Neutrophil (primary cell): ENCODE results near the gene SLC32A1.

Experiments
- H3K27ac ChIP-seq: fragments of 200-600 bp; sonication (generic); 2 replicates; pipeline ENCODE4 v1.5.1; 2016; ENCODE audit warnings: mild to moderate bottlenecking, moderate library complexity
- H3K27me3 ChIP-seq: fragments of 200-600 bp; sonication (generic); 2 replicates; pipeline ENCODE4 v1.6.0; 2016; ENCODE audit warnings: mild to moderate bottlenecking
- H3K36me3 ChIP-seq: fragments of 200-600 bp; sonication (generic); 2 replicates; pipeline ENCODE4 v1.5.1; 2017
- H3K4me1 ChIP-seq, 2 experiments: fragments of 200-600 bp in 1 of 2; sonication (generic) in 1 of 2; 1 replicate in 1 of 2; 2 replicates in 1 of 2; pipeline versions ENCODE4 v1.5.1 to v1.6.1; 2013 to 2016; ENCODE audit warnings: low read depth in 1 of 2, low read length in 1 of 2, mild to moderate bottlenecking in 1 of 2, moderate library complexity in 1 of 2; ENCODE audit not compliant: control insufficient read depth in 1 of 2, insufficient read depth in 1 of 2
- H3K4me3 ChIP-seq, 2 experiments: fragments of 200-600 bp in 1 of 2; sonication (generic) in 1 of 2; 1 replicate in 1 of 2; 2 replicates in 1 of 2; pipeline ENCODE4 v1.5.1; 2013 to 2016; ENCODE audit warnings: low read depth in 1 of 2, low read length in 1 of 2, mild to moderate bottlenecking in 1 of 2, moderate library complexity in 1 of 2
- H3K9me3 ChIP-seq: fragments of 200-600 bp; sonication (generic); 2 replicates; pipeline ENCODE4 v1.5.1; 2016
- CTCF ChIP-seq: fragments of 200-600 bp; sonication (generic); IDR thresholded peaks from 2 replicates; pipeline ENCODE4 v1.5.1; 2016; ENCODE audit warnings: antibody characterized with exemption

The SLC32A1 gene

GRCh38 chr20:38726804-38727606, 2.7 kb downstream of the SLC32A1 start:
- TF ChIP-seq CTCF = no peak
- Histone ChIP-seq H3K4me1 (peaks cover 6 to 17% of the 10 kb centered on the region in 2 experiments), H3K27me3 (peaks cover 100% of the 10 kb centered on the region), H3K4me3 (no peak overlapping the region), H3K36me3 (no peaks in the 10 kb centered on the region), H3K9me3 (no peaks in the 10 kb centered on the region), H3K27ac (no peak overlapping the region)

- Histone ChIP-seq H3K4me1 (peaks cover 6 to 17% of the 10 kb centered on the region in 2 experiments), H3K27me3 (peaks cover 100% of the 10 kb centered on the region), H3K36me3 (no peaks in the 10 kb centered on the region), H3K4me3 (no peak overlapping the region), H3K9me3 (no peaks in the 10 kb centered on the region), H3K27ac (no peak overlapping the region)
- TF ChIP-seq CTCF = no peak
Measured at GRCh38 chr20:38727607-38728190, 3.4 kb downstream of the SLC32A1 start.

DNA sequence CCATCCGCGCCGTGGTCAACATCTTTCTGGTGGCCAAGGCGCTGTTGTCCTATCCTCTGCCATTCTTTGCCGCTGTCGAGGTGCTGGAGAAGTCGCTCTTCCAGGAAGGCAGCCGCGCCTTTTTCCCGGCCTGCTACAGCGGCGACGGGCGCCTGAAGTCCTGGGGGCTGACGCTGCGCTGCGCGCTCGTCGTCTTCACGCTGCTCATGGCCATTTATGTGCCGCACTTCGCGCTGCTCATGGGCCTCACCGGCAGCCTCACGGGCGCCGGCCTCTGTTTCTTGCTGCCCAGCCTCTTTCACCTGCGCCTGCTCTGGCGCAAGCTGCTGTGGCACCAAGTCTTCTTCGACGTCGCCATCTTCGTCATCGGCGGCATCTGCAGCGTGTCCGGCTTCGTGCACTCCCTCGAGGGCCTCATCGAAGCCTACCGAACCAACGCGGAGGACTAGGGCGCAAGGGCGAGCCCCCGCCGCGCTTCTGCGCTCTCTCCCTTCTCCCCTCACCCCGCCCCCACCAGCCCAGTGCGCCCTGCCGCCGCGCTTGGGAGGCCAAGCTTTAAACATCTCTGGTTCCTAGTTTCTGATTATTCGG, 4.0 kb downstream of the SLC32A1 start:
- Histone ChIP-seq H3K9me3 (no peaks in the 10 kb centered on the region), H3K4me1 (peaks cover 6 to 17% of the 10 kb centered on the region in 2 experiments), H3K27me3 (peaks cover 100% of the 10 kb centered on the region), H3K4me3 (no peak overlapping the region), H3K27ac (no peak overlapping the region), H3K36me3 (no peaks in the 10 kb centered on the region)
- no peak for TF ChIP-seq CTCF

DNA sequence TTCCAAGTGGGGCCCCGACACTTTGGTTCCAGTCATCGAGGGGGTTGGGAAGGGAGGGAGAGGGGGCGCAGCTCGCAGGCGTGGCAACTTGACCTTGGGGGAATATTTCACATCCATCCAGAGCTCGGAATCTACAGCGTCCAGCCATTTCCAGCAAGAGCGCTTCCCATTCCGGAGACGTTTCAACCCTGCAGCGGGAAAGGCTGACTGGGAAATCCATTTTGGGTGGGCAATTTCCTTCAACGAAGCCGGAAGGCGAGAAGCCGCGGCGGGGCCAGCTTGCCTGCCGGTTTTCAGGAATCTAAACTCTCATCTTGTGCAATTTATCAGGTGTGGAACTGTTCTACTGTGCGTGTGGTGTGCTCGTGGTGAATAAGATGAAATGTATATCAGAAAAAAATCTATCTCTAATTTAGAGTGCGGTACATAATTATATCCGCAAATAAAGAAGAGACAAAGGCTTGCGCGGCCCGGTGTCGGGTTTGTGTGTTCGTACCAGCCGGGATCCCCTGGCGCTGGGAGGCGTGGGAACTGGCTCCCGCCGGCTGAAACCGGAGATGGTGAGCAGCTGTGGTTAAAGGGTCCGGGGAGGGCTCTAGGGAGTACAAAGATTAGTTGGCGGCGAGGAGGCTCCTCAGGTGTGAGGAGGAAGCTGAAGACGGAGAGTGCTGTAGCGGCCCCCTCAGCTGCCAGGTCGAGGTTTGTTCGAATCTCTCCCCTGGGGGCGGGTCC, 4.8 kb downstream of the SLC32A1 start:
- peaks cover 100% of the 10 kb centered on the region for H3K27me3 ChIP-seq
- H3K9me3 ChIP-seq = no peaks in the 10 kb centered on the region
- H3K4me1 ChIP-seq = peaks cover 6 to 17% of the 10 kb centered on the region in 2 experiments

More for the DNA sequence above, 4.8 kb downstream of the SLC32A1 start:
- no peak overlapping the region for H3K27ac ChIP-seq
- H3K4me3 ChIP-seq = no peak overlapping the region
- no peaks in the 10 kb centered on the region for H3K36me3 ChIP-seq
- no peak for TF ChIP-seq CTCF
